Activated CD4-positive, CD25-positive, alpha-beta regulatory T cell (primary cell): ENCODE results near the gene MAD2L2.

Experiments used
- DNase-seq, 4 experiments: peaks; one replicate each; lab custom pipeline; 2025; lab: John Stamatoyannopoulos, UW

MAD2L2 gene

GRCh38 chr1:11704691-11705475, 23.9 kb upstream of the MAD2L2 start:
- DNase-seq: no peak

GRCh38 chr1:11704194-11704529, 23.2 kb upstream of the MAD2L2 start:
- DNase-seq: no peak

- no peak for DNase-seq
Observed at GRCh38 chr1:11703357-11704193, 22.6 kb upstream of the MAD2L2 start.

GRCh38 chr1:11701981-11702803, 21.2 kb upstream of the MAD2L2 start:
- DNase-seq: no peak

GRCh38 chr1:11701551-11701961, 20.6 kb upstream of the MAD2L2 start:
- DNase-seq: no peak

- no peak for DNase-seq
Observed at GRCh38 chr1:11700601-11701467, 19.9 kb upstream of the MAD2L2 start.

GRCh38 chr1:11697893-11698210, 16.9 kb upstream of the MAD2L2 start:
- DNase-seq: no peak

- no peak for DNase-seq
Observed at GRCh38 chr1:11697188-11697892, 16.4 kb upstream of the MAD2L2 start.

GRCh38 chr1:11695861-11696260, 14.9 kb upstream of the MAD2L2 start:
- DNase-seq: no peak

GRCh38 chr1:11693917-11694316, 13.0 kb upstream of the MAD2L2 start:
- no peak for DNase-seq

- DNase-seq: peak in 1 of 4 experiments; percentile 15
Observed at GRCh38 chr1:11693024-11693590, 12.2 kb upstream of the MAD2L2 start.

GRCh38 chr1:11691928-11692711, 11.2 kb upstream of the MAD2L2 start:
- DNase-seq: no peak

- DNase-seq: no peak
Observed at GRCh38 chr1:11691302-11691914, 10.5 kb upstream of the MAD2L2 start, which contains the start of gene DRAXIN. Gene DRAXIN, plus strand, starts transcription at chr1:11691710. Its CDS starts 14,549 bp downstream, at chr1:11706259.

GRCh38 chr1:11690397-11691301, 9.7 kb upstream of the MAD2L2 start:
- DNase-seq: no peak

GRCh38 chr1:11688506-11688905, 7.6 kb upstream of the MAD2L2 start:
- no peak for DNase-seq

- DNase-seq: no peak
Observed at GRCh38 chr1:11685210-11685752, 4.3 kb upstream of the MAD2L2 start.

- DNase-seq: no peak
Observed at GRCh38 chr1:11684070-11684469, 3.1 kb upstream of the MAD2L2 start.

GRCh38 chr1:11682799-11683198, 1.9 kb upstream of the MAD2L2 start:
- DNase-seq: no peak
